IMR-90 (cell line): Measurements from ENCODE around the gene ENO2. TPM values are rescaled to one million over a fixed set of nuclear protein-coding genes. Genes with fewer than 3 reads are reported as not detected.
A peak's percentile ranks its signal among the peaks of the same experiment; 100 is the strongest.

ENCODE experiments used
- ATAC-seq: fragments of 200-7000 bp; cut with Tn5 transposase; 2 replicates; pipeline ENCODE4 v1.9.1; 2020; ENCODE audit warnings: low read depth, mild to moderate bottlenecking, moderate library complexity
- BruUV-seq: library from RNA; stranded (reverse); fragments of 400-500 nt; replicated peaks from 2 replicates; lab custom pipeline; 2021; lab: Mats Ljungman, UMichigan
- CTCF ChIA-PET: fragments of 300-600 bp; formaldehyde crosslinking; extraction: SDS; loops from one replicate; lab custom pipeline; 2021; ENCODE audit warnings: antibody characterized with exemption; lab: Yijun Ruan, JAX
- POLR2A ChIA-PET: fragments of 300-600 bp; sonication (Branson Sonifier 250); formaldehyde crosslinking; loops from one replicate; lab custom pipeline; 2022; ENCODE audit warnings: antibody characterized with exemption; ENCODE audit not compliant: unreplicated experiment; lab: Charles Lee
- DNase-seq: peaks from one replicate; pipeline ENCODE4 v3.0.0; 2013
- H2AFZ ChIP-seq: replicated peaks from 2 replicates; pipeline ENCODE3; 2013; ENCODE audit warnings: low read length, mild to moderate bottlenecking; ENCODE audit not compliant: poor library complexity
- H2AK5ac ChIP-seq: 2 replicates; pipeline ENCODE4 v1.6.1; 2013; ENCODE audit warnings: low read depth, low read length, inconsistent platforms
- H2AK9ac ChIP-seq: replicated peaks from 2 replicates; pipeline ENCODE3; 2013; ENCODE audit warnings: mild to moderate bottlenecking, low read depth, low read length, moderate library complexity; ENCODE audit not compliant: poor library complexity
- H2BK120ac ChIP-seq: 2 replicates; pipeline ENCODE4 v1.6.1; 2013; ENCODE audit warnings: low read depth, low read length, inconsistent platforms
- H2BK15ac ChIP-seq: 3 replicates; pipeline ENCODE4 v1.6.1; 2013; ENCODE audit warnings: low read depth, low read length, inconsistent platforms
- H2BK20ac ChIP-seq: 2 replicates; pipeline ENCODE4 v1.6.1; 2013; ENCODE audit warnings: low read depth, mild to moderate bottlenecking, inconsistent platforms, low read length, moderate library complexity
- H2BK5ac ChIP-seq: 2 replicates; pipeline ENCODE4 v1.6.1; 2013; ENCODE audit warnings: mild to moderate bottlenecking, low read depth, low read length, inconsistent platforms; ENCODE audit not compliant: poor library complexity, severe bottlenecking
- H3K14ac ChIP-seq: replicated peaks from 2 replicates; pipeline ENCODE4 v1.6.1; 2013; ENCODE audit warnings: low read depth, low read length, inconsistent platforms
- H3K18ac ChIP-seq: 2 replicates; pipeline ENCODE4 v1.6.1; 2013; ENCODE audit warnings: low read depth, low read length, control low read depth
- H3K23ac ChIP-seq: 2 replicates; pipeline ENCODE4 v1.6.1; 2013; ENCODE audit warnings: low read depth, low read length, inconsistent platforms
- H3K27ac ChIP-seq: 2 replicates; pipeline ENCODE4 v1.5.1; 2013; ENCODE audit warnings: mild to moderate bottlenecking, control low read depth, low read length; ENCODE audit not compliant: insufficient read depth
- H3K27me3 ChIP-seq: 2 replicates; pipeline ENCODE4 v1.6.1; 2013; ENCODE audit warnings: low read length; ENCODE audit not compliant: control insufficient read depth, insufficient read depth
- H3K36me3 ChIP-seq: 2 replicates; pipeline ENCODE4 v1.6.1; 2013; ENCODE audit warnings: low read length, mixed read lengths; ENCODE audit not compliant: control insufficient read depth, insufficient read depth
- H3K4ac ChIP-seq: 2 replicates; pipeline ENCODE4 v1.6.1; 2013; ENCODE audit warnings: low read depth, low read length, inconsistent platforms
- H3K4me1 ChIP-seq: 2 replicates; pipeline ENCODE4 v1.6.1; 2013; ENCODE audit warnings: low read length, mixed read lengths; ENCODE audit not compliant: control insufficient read depth, insufficient read depth
- H3K4me2 ChIP-seq: 2 replicates; pipeline ENCODE4 v1.6.1; 2013; ENCODE audit warnings: low read depth, mild to moderate bottlenecking, control low read depth, low read length, moderate library complexity
- H3K4me3 ChIP-seq: 2 replicates; pipeline ENCODE4 v1.5.1; 2013; ENCODE audit warnings: low read depth, mild to moderate bottlenecking, control low read depth, low read length, moderate library complexity; ENCODE audit not compliant: insufficient read depth
- H3K56ac ChIP-seq: 2 replicates; pipeline ENCODE4 v1.6.1; 2013; ENCODE audit warnings: low read length, inconsistent platforms; ENCODE audit not compliant: insufficient read depth; ENCODE audit errors: extremely low read depth
- H3K79me1 ChIP-seq, 2 experiments: 2 replicates each; pipeline ENCODE4 v1.6.1; 2013; ENCODE audit warnings: low read length in 2 of 2, inconsistent platforms in 1 of 2, low read depth in 1 of 2
- H3K9ac ChIP-seq: 2 replicates; pipeline ENCODE4 v1.6.1; 2013; ENCODE audit warnings: low read depth, low read length, control low read depth
- H3K9me1 ChIP-seq: 2 replicates; pipeline ENCODE4 v1.6.1; 2013; ENCODE audit warnings: low read length, inconsistent platforms; ENCODE audit not compliant: insufficient read depth
- H3K9me3 ChIP-seq: 2 replicates; pipeline ENCODE4 v1.6.1; 2013; ENCODE audit warnings: low read length; ENCODE audit not compliant: control insufficient read depth, insufficient read depth
- H4K20me1 ChIP-seq: 2 replicates; pipeline ENCODE4 v1.6.1; 2013; ENCODE audit warnings: low read length, inconsistent platforms; ENCODE audit not compliant: insufficient read depth
- H4K5ac ChIP-seq: 2 replicates; pipeline ENCODE4 v1.6.1; 2013; ENCODE audit warnings: mild to moderate bottlenecking, low read depth, low read length, control low read depth
- H4K8ac ChIP-seq, 2 experiments: 2 replicates each; pipeline ENCODE4 v1.6.1; 2013; ENCODE audit warnings: low read depth in 2 of 2, low read length in 2 of 2, control low read depth in 1 of 2, inconsistent platforms in 1 of 2
- H4K91ac ChIP-seq: 2 replicates; pipeline ENCODE4 v1.6.1; 2013; ENCODE audit warnings: low read depth, low read length, inconsistent platforms; ENCODE audit not compliant: insufficient read depth
- CEBPB ChIP-seq: IDR thresholded peaks from 2 replicates; pipeline ENCODE4 v1.6.1; 2012; ENCODE audit warnings: low read depth, low read length, improper control_type of control experiment
- CHD1 ChIP-seq: IDR thresholded peaks from 2 replicates; pipeline ENCODE4 v1.6.1; 2012; ENCODE audit warnings: low read depth, low read length, improper control_type of control experiment
- MAFK ChIP-seq: IDR thresholded peaks from 2 replicates; pipeline ENCODE4 v1.6.1; 2012; ENCODE audit warnings: low read depth, low read length, improper control_type of control experiment
- MAZ ChIP-seq: IDR thresholded peaks from 2 replicates; pipeline ENCODE4 v1.6.1; 2012; ENCODE audit warnings: low read depth, mild to moderate bottlenecking, low read length, improper control_type of control experiment, moderate library complexity, borderline replicate concordance
- NFE2L2 ChIP-seq: fragments of 150-350 bp; IDR thresholded peaks from 2 replicates; pipeline ENCODE4 v1.6.1; 2016; ENCODE audit warnings: low read depth, mild to moderate bottlenecking, low read length
- POLR2A ChIP-seq: IDR thresholded peaks from 2 replicates; pipeline ENCODE4 v1.6.1; 2012; ENCODE audit warnings: mild to moderate bottlenecking, low read depth, low read length
- RAD21 ChIP-seq: IDR thresholded peaks from 2 replicates; pipeline ENCODE4 v1.6.1; 2012; ENCODE audit warnings: low read length, improper control_type of control experiment
- RFX5 ChIP-seq: IDR thresholded peaks from 2 replicates; pipeline ENCODE4 v1.8.0; 2012; ENCODE audit warnings: low read depth, mild to moderate bottlenecking, low read length, moderate library complexity
- SMC3 ChIP-seq: fragments of 150-350 bp; IDR thresholded peaks from 2 replicates; pipeline ENCODE4 v1.6.1; 2016; ENCODE audit warnings: low read depth, mild to moderate bottlenecking, antibody characterized with exemption, low read length, moderate library complexity
- USF2 ChIP-seq: fragments of 150-350 bp; IDR thresholded peaks from 2 replicates; pipeline ENCODE4 v1.6.1; 2017; ENCODE audit warnings: mild to moderate bottlenecking, antibody characterized with exemption, low read length, low read depth
- WGBS, 2 experiments: methylation state at CpG; one replicate each; pipeline versions ENCODE4 v1.1.5 to v1.1.7; 2013; ENCODE audit warnings: missing lambda C conversion rate in 2 of 2; ENCODE audit not compliant: insufficient read length in 1 of 2; ENCODE audit errors: extremely low coverage in 2 of 2; 5-methylcytosine and 5-hydroxymethylcytosine counted together
- dilution Hi-C: fragments of 300-500 bp; cut with HindIII; formaldehyde crosslinking; loops from one replicate; pipeline ENCODE4 v1.14.3; 2018; ENCODE audit warnings: low sequenced_read_pairs; ENCODE audit not compliant: unreplicated experiment
- in situ Hi-C: fragments of 300-500 bp; cut with MboI; formaldehyde crosslinking; loops from 3 replicates; pipeline ENCODE4 v1.14.3; 2019; ENCODE audit warnings: low sequenced_read_pairs, inconsistent platforms, mixed read lengths
- intact Hi-C: fragments of 100-400 bp; cut with micrococcal nuclease; formaldehyde crosslinking; loops from 2 replicates; pipeline ENCODE4 v1.10.0; 2022
- polyA plus RNA-seq, 3 experiments: library from polyadenylated mRNA; depleted of rRNA; stranded (reverse); fragments of >200 nt; gene quantifications; 2 replicates each; pipeline ENCODE4 v1.2.3, GENCODE V29; 2012; ENCODE audit warnings: low replicate concordance in 1 of 3
- total RNA-seq: library from RNA; depleted of rRNA; stranded (reverse); fragments of >200 nt; gene quantifications from 2 replicates; pipeline ENCODE4 v1.2.3, GENCODE V29; 2012

ENO2 gene
- total and polyA plus RNA-seq, 2 of the 4 experiments (the other 2 are of a cell fraction), result 28.3 to 92.8 TPM

- H2BK20ac ChIP-seq, result no peak overlapping the region
- peak overlapping the region; percentile 11 for H2AK9ac ChIP-seq
- no peaks in the 10 kb centered on the region for H3K9me3 ChIP-seq
- CTCF ChIA-PET, result interaction anchor here (1.4 kb wide), 1 partner anchor 147 kb away, joined by 3 read pairs; no protein-coding TSS in a partner anchor
- WGBS, 2 experiments, result 92% methylated on average over 9 of the region's 11 CpGs; no CpG with 5 or more reads in 1 of the 2 experiments
- H4K8ac ChIP-seq, result peak overlapping the region in 1 of 2 experiments; percentile 61; a peak in 2 of 4 replicates
- H4K20me1 ChIP-seq, result no peaks in the 10 kb centered on the region; the same call in 1 of the 2 replicates
- ATAC-seq (no peak), DNase-seq (no peak)
- no peak overlapping the region for H2BK5ac ChIP-seq
- no peak overlapping the region for H3K4me3 ChIP-seq
- TF ChIP-seq CHD1, result no peak
- TF ChIP-seq NFE2L2, result no peak
- no peak for TF ChIP-seq SMC3
- no peak for TF ChIP-seq RAD21
- TF ChIP-seq USF2, result no peak
- no peak for TF ChIP-seq CEBPB
- TF ChIP-seq MAZ, result no peak
- TF ChIP-seq POLR2A, result no peak
- TF ChIP-seq RFX5, result no peak
- no peak for TF ChIP-seq MAFK
- H3K4ac ChIP-seq, result peak overlapping the region; percentile 60
- H4K5ac ChIP-seq, result no peak overlapping the region
- no peak overlapping the region for H2BK120ac ChIP-seq
- dilution Hi-C loops (no loop called here), intact Hi-C loops (no loop called here), in situ Hi-C loops (loop anchor here (10.0 kb wide), 1 partner anchor 169 kb away; no protein-coding TSS in a partner anchor)
- POLR2A ChIA-PET, result interaction anchor here (0.7 kb wide), 1 partner anchor 54 kb away, joined by 5 read pairs; no protein-coding TSS in a partner anchor
- no peak overlapping the region for H3K56ac ChIP-seq
- peaks cover 8 to 22% of the 10 kb centered on the region in 2 experiments for H3K79me1 ChIP-seq
- no peak overlapping the region for H2BK15ac ChIP-seq
- H2AK5ac ChIP-seq, result peak overlapping the region; percentile 44; the same call in 1 of the 2 replicates
- H3K36me3 ChIP-seq, result peaks cover 22% of the 10 kb centered on the region
- no TSS peak for BruUV-seq
- H2AFZ ChIP-seq, result no peak overlapping the region
- H3K9ac ChIP-seq, result no peak overlapping the region
- H3K4me2 ChIP-seq, result no peak overlapping the region
- H3K23ac ChIP-seq, result no peak overlapping the region
- no peak overlapping the region for H3K27ac ChIP-seq
- H3K4me1 ChIP-seq, result peaks cover 5% of the 10 kb centered on the region; the same call in 1 of the 2 replicates
- H3K18ac ChIP-seq, result no peak overlapping the region
- H3K27me3 ChIP-seq, result no peaks in the 10 kb centered on the region
- H3K9me1 ChIP-seq, result 0 out of 2 replicates have a peak, but pooled peaks cover 2% of the 10 kb centered on the region
- no peak overlapping the region for H3K14ac ChIP-seq
- H4K91ac ChIP-seq, result no peak overlapping the region
These were observed 31.2 kb downstream of the ENO2 start for GRCh38 chr12:6945613-6946012.
